DOHH2 (cell line): ENCODE measurements around the gene SH2D1B.

ENCODE experiments used
- CTCF ChIP-seq: fragments of 200-600 bp; sonication (generic); IDR thresholded peaks from one replicate; pipeline ENCODE4 v1.5.1; 2014; ENCODE audit warnings: antibody characterized with exemption, mild to moderate bottlenecking, low read depth, low read length; ENCODE audit not compliant: poor library complexity, severe bottlenecking
- EZH2phosphoT487 ChIP-seq: fragments of 200-600 bp; sonication (generic); IDR thresholded peaks from 2 replicates; pipeline ENCODE4 v1.6.1; 2017; ENCODE audit warnings: borderline replicate concordance, mild to moderate bottlenecking, antibody characterized with exemption, low read length, moderate library complexity, mixed read lengths

- no peak for TF ChIP-seq CTCF
- TF ChIP-seq EZH2phosphoT487, result no peak
Measured at GRCh38 chr1:162386292-162387225, 25.4 kb downstream of the SH2D1B start.
